ENCODE results near the gene PTPA. TPM values are rescaled to one million over a fixed set of nuclear protein-coding genes. Genes with fewer than 3 reads are reported as not detected.
A peak's percentile ranks its signal among the peaks of the same experiment; 100 is the strongest.

The PTPA gene
- total and polyA plus RNA-seq, 9 of the 15 experiments (the other 6 are each of a cell fraction or from before 2014, with no cell fraction given) = 1.7 to 121 (median 72.6) TPM

- TF ChIP-seq SNIP1 (IDR thresholded peaks at IDR 0.05; ENCODE audit: low read depth) (no peak), ARID2 (IDR thresholded peaks at IDR 0.05) (peak; percentile 60; the same call in 1 of the 2 replicates), ZNF12 (CRISPR knock-in tag; IDR thresholded peaks at IDR 0.05) (no peak), RCOR1 (IDR thresholded peaks at IDR 0.05; ENCODE audit: borderline replicate concordance in 1 of 2, low read depth in 2 of 2, low read length in 2 of 2) (peak in 1 of 2 experiments; percentile 62; a peak in 2 of 4 replicates), REST (IDR thresholded peaks at IDR 0.05; ENCODE audit: borderline replicate concordance) (peak; percentile 81), REST (CRISPR knock-in tag; IDR thresholded peaks at IDR 0.05; ENCODE audit: low read depth) (no peak), ARID4B (CRISPR knock-in tag; IDR thresholded peaks at IDR 0.05) (0 out of 2 replicates have a peak, but pooled peaks have one; percentile 50), TCF3 (CRISPR knock-in tag; IDR thresholded peaks at IDR 0.05) (no peak), RB1 (IDR thresholded peaks at IDR 0.05; ENCODE audit: low read depth) (peak; percentile 80), THRAP3 (IDR thresholded peaks at IDR 0.05; ENCODE audit: borderline replicate concordance) (no peak), PTTG1 (tag; IDR thresholded peaks at IDR 0.05; ENCODE audit: low read depth) (no peak), ZNF175 (CRISPR knock-in tag; IDR thresholded peaks at IDR 0.05; ENCODE audit: low read depth) (peak; percentile 34; the same call in 1 of the 2 replicates), XRCC5 (IDR thresholded peaks at IDR 0.05; ENCODE audit: low read depth, low read length) (peak; percentile 82; the same call in 1 of the 2 replicates), ZNF277 (CRISPR knock-in tag; IDR thresholded peaks at IDR 0.05; ENCODE audit: borderline replicate concordance) (no peak)
Measured at GRCh38 chr9:129174102-129174723, 63.0 kb downstream of the PTPA start (continued).
